HG02840 (cell line): ENCODE measurements around the gene TMPRSS4.

Experiments used
- ATAC-seq: cut with Tn5 transposase; IDR thresholded peaks from one replicate; pipeline ENCODE4 v1.9.1; 2021; ENCODE audit warnings: mild to moderate bottlenecking, moderate library complexity, moderate number of reproducible peaks; ENCODE audit not compliant: unreplicated experiment, low FRiP score

TMPRSS4 gene

DNA sequence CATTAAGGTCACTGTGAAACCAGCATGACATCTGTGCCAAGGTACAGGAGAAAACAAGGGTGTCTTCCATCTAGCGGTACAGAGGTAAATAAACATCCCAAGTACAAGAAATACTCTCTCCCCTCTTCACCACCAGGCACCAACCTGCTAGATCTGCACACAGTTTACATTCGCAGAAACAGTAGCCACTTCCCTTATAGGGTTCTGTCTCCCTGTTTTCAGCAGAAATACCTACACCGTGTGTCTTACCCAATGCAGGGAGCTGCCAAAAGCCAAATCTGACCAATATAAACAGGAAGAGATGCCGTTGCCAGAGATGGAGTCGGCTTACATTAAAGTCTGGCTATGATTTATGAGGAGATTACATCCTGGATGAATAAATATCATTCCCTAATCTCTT lies 74.6 kb downstream of the TMPRSS4 start:
- no peak for ATAC-seq

DNA sequence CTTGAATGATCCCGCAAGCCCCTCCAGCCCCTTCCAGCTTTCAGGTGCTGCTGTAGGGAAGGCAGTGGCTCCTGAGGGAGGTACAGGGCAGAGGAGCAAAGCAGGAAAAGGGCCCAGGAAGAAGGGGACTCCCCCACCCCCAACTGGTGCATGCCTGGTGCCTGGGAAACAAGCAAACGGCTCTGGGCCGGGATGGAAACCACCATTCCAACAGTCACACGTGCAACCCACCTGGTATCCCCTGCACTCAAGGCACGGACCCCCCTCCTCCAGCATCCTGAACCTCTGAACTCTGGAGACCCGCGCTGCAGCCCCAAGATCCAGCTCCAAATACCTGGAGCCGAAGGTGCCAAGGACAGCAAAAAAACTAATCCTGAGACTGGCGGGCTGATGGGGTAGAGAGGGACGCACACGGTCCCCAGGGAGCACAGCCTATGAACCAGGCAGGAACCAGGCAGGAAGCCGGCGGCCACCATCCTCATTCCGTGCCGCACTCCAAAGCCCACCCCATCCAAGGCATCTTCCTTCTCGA lies 75.2 kb downstream of the TMPRSS4 start:
- ATAC-seq = no peak

DNA sequence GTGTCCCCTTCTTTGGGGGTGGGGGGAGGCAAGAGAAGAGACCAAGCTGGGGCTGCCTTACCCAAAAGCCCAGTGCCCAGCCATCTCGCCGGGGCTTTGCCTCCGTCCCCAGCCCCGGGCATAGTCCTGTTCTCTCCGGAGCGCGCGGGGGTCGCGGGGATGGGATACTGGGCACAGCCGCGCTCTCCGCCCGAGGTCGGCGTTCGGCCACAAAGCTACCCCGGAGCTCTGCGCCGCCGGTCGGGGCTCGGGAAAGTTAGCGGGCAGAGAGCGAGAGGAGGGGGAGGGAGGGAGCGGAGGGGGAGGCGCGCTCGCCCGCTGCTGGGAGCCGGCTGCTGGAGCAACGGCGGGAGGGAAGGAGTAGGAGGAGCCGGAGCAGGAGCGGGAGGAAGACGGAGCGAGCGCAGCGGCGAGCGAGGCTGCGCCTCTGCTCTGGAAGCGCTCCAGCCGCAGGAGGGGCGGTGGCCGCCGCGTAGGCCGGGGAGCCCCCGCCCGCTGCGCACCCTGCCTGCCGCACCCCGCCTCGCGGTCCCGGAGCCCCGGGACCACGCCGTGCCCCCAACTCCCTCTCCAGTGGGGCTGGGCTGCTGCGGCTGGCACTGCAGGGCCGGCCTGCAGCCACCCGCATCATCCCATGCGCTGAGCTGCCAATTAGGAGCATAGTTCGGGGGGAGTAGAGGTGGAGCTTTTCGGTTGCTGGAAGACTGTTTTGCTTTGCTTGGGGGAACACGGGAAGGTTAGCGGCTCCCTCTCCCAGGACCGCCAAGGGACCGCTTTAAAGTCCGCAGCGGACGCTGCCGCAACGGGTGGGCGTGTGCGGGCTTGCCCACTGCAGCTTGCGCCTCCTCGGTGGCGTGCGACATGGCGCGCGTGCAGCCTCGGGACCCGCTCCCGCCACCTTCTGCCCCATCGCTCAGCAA lies 75.9 kb downstream of the TMPRSS4 start, which contains the start of gene SCN4B:
SCN4B (minus strand) TSS at position 272 of the 920 bp plus-strand sequence; CDS start at position 122, 150 bp downstream.
- ATAC-seq = no peak

DNA sequence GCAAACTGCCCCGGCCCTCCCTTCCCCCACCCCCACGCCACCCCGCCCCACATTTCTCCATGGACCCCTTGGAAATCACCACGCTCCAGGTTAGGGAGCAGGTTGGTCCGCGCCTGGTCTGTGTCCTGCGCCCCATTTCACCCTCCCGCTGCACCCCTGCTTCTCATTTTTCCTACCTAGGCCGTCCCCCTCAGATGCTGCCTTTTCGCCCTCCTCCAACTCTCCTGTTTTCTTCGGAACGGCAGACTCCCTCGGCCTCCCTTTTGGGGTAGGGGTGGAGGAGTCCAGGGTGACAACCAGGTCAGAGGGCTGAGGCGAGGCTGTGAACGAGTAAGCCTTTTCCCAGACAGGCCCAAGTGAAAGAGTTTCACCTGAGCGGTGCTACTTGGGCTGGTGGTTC lies 76.6 kb downstream of the TMPRSS4 start:
- no peak for ATAC-seq

DNA sequence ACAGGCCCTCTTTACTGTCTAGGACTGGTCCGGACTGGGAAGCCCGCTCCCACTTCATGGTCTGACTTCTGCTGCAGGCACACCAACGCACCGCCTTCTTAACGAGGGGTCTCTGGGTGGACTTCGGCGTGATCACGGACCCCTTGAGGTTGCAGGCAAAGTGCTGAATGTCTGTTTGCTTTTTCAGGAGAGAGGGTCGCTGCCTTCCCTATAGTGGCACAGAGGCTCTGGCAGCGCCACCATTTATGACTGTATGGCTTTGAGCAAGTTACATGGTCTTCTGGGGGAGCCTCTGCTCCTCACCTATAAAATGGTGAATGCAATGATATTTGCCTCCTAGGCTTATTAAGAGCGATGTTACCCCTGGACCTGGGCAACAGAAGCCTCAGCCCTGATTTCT lies 77.1 kb downstream of the TMPRSS4 start:
- ATAC-seq = no peak

DNA sequence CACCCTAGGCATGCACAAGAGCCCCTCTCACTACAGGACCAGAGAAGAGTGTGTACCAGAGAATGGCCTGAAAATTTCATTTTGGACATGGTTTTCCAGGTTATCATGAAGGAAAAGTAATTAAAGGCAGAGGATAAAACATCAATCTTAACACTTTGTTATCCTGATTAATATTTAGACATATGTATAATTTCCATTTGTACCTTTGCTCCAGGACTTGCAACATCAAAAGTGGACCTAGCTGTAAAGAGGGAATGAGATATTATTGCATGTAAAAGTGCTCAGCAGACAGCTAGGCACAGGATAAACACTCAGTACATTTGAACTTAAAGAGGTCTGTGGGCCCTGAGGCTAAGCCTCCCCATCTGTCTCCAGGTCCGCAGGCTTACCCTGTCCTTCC lies 77.8 kb downstream of the TMPRSS4 start:
- no peak for ATAC-seq

DNA sequence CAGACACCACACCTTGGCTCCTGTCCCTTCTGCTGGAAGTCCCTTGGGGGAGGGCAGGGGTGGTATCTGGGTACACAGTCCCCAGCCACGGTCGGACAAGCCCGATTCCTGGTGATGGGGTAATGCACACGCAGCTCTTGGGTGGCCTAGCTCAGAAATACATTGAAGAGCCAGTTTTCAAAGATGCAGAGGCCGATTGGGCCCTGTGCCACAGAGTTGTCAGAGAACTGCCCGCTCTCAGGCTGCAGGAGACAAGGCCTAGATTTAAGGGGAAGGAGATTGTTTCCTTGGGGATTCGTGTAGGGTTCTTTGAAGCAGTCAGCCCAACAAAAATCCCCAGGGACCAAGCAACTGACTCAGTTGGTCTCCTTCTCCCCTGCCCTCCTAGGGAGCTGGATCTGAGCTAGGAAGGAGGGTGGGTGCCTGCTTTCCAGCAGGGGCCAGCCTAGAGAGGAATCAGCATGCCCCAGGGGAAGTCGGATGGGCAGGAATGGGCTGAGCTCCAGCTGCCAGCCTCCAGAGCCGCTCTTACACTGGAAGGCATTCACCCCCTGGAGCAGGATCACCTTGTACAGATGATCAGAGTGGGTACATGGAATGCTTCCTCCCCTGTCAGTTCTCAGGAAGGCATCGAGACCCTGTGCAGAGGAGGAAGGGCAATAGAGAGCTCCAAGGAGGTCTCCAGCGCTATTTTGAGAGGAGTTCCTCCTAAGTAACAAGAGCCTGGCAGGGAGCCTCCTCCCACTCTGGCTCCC lies 79.1 kb downstream of the TMPRSS4 start:
- no peak for ATAC-seq

DNA sequence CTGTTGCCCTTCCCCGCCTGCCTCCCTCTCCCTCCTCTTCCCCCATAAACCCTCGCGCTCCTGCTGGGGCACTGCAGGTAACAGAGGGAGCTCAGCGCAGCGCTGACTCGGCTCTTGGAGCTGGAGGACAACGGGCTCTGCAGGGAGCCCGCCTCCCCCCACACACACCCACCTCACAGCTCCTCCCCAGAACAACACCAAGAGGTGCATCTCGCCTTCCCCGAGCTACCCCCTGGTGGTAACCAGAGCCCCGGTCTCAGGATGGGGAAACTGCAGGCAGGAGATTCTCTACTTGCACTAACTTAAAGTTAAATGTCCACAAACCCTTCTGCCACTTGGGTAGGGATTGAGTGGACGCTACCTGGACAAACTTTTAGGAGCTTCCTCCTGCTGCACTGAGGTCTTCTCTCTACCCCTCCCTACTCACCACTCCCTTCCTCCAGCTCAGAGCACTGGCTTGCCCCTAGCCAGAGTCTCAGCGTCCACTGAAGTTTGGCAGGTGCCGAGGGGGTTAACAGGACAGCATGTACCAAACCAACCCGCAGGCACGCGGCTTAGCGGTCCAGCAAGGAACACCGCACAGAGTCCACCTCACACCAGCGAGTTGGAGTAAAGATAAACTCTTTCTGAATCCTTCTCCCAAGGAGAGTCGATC lies 79.8 kb downstream of the TMPRSS4 start:
- ATAC-seq = no peak

DNA sequence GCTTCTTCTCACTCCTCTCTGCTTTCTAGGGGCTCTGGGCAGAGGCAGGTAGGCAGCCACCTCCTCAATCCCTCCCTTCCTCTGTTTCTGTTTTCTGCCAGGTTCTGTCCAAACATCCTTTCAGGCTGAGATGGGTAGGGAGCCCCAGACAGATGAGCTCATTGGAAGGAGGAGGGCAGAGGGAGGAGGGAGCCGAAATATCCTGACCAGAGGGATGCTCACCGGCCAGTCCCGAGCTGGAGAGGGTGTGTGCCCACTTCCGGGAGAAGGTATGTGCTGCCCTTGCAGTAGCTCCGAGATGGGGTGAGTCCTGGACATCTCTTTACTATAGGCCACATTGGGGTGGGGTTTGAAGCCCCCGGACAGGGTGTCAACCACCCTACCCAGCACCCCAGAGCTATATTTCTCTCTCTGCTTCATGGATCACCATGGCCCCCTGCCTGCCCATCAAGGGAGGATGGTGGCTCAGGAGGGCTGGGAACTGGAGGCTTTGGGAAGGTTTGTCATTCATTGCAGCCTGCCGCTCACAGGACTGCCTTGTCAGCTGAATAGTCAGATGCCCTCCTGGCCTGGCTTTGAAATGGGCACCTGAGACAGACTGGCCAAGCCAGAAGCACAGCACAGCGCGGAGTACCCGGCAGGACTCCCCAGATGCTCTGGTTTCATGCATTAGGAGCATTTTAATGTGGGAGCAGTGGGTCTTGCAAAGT lies 80.5 kb downstream of the TMPRSS4 start:
- ATAC-seq = no peak

DNA sequence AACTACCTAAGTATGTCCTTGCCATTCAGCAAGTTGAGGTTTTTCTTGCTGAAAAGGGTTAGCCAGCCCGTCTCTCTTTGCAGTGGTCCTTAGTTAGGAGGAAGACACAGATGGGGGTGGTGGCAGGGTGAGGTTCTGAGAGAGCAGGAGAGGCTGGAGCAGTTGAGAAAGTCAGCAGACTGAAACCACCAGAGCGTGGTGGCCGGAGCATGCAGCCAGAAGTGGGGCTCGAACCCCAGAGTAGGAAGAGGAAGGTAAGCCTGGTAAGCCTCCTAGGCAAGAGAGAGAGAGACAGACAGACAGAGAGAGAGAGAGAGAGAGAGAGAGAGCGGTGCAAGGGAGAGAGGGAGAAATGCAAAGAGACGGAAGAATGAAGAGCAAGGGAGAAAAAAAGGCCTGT lies 84.9 kb downstream of the TMPRSS4 start:
- ATAC-seq = no peak

DNA sequence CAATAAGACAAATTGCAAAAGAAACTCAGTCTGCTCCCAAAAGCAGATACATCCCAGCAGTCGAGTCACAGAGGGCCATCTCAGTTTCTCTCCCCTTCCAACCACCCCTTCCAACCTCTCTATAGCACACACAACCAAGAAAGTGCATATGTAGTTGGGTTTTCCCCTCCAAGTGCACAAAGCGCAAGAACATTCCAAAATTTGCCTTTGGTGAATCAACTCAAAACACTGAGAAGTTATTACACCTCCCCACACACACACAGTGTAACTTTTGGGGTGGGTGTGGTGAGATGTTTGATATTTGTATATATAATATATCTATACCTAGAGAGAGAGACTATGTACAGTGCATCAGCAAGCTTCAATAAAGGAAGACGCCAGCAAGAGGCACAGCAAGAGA lies 86.0 kb downstream of the TMPRSS4 start:
- ATAC-seq = no peak

DNA sequence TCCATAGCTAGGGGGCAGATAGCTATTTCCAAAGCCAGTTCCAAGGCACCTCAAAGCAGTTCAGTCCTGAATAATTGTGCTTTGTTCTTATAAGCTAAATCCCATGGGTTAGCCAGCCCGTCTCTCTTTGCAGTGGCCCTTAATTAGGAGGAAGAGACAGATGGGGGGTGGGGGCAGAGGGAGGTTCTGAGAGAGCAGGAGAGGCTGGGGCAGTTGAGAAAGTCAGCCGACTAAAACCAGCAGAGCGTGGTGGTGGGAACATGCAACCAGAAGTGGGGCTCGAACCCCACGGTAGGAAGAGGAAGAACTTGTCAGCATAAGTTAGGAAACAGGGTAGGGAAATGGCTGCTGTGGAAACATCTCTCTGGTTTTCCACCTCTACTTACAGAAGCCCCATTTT lies 86.6 kb downstream of the TMPRSS4 start:
- no peak for ATAC-seq

DNA sequence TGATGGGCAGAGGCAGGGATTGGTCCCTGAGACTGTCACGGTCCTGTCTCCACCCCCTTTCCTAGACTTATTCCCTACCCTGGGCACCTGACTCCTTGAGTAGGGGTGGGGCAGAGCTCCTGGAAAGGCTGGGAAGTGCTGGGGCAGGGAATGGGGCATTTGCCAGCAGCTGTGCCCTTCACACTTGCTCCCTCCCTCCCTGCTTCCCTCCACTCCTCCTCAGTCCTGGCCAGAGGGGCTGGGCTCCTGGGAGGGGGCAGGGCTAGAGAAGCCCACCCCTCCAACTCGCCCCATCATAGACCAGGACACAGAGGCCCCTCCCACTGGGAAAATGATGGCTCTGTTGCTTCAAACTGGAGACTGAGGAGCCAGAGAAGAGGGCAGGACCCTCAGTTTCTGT lies 88.0 kb downstream of the TMPRSS4 start:
- no peak for ATAC-seq

DNA sequence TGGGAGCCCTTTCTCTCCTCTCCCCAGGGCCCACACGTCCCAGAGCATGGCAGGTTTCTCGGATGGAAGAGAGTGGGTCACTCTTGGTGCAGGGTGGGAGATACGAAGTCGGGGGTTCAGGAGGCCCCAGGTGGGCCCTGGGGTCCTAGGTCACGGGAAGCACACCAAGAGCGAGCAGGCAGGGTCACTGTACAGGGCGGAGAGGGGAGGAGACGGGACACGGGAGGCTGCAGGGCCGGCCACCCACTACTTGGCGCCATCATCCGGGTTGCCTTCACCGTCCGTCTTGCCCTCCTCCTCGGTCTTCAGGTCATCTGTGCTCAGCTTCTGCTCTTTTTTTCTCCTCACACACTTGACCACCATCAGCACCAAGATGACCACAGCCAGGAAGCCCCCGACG lies 89.8 kb downstream of the TMPRSS4 start:
- no peak for ATAC-seq

DNA sequence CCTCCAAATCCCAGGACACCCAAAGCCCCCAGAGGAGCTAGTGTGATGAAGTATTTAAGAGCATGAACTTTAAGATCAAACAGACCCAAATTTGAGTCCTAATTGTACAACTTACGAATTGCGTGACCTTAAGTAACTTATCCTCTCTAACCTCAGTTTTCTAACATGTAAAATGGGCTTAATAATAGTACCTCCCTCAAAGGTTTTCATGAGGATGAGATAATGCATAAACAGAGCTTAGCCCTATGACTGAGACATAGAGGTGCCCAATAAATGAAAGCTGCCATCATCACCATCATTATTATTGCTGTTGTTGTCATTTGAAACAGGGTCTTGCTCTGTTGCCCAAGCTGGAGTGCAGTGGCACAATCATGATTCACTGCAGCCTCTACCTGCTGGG lies 90.4 kb downstream of the TMPRSS4 start:
- no peak for ATAC-seq

DNA sequence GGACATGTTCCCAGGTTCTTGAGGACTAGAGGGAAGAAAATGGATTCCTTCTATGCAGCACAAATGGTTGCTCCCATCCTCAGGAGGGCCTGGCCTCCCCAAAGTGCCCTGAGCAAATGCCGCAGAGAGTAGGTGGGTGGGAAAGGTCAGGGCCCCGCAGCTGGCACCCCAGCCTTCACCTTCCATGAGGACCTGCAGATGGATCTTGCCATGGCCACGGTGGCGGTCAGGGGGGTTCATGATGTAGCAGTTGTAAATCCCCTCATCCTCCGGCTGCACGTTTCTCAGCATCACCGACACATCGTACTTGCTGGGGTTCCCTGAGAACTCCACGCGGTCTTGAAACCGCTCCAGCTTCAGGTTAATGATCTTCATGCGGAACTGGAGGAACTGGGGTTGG lies 91.0 kb downstream of the TMPRSS4 start:
- no peak for ATAC-seq

DNA sequence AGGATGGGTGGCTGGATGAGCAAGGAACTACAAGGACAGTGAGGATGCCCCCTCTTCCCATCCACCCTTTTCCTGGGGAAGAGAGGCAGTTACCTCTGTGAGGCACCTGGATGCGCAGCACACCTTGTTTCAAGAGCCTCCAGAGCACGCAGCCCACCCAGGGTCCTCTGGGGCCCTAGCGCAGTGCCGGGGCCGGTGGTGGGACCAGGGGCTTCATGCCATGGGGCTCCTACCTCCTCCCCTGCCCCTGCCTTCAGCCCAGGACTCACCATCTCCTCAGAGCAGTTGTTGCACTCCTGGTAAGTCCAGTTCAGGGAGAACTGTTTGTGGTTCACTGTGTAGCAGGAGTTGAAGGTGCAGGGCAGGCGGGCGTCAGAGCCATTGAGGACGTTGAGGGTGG lies 91.4 kb downstream of the TMPRSS4 start:
- no peak for ATAC-seq

DNA sequence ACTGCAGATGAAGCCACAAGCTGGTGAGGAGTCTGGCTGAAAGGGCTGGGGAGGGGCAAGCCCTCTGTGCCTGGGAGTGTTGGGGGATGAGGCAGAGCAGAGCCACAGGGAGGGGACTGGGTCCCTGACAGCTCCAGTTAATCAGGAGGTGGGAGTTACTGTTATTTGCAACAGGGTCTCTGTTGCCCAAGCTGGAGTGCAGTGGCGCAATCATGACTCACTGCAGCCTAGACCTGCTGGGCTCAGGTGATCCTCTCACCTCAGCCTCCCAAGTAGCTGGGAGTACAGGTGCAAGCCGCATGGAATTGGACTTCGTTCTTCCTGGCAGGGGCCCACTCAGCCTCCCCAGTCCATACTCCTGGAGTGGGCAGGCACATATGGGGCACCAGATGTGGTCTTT lies 91.9 kb downstream of the TMPRSS4 start:
- no peak for ATAC-seq

DNA sequence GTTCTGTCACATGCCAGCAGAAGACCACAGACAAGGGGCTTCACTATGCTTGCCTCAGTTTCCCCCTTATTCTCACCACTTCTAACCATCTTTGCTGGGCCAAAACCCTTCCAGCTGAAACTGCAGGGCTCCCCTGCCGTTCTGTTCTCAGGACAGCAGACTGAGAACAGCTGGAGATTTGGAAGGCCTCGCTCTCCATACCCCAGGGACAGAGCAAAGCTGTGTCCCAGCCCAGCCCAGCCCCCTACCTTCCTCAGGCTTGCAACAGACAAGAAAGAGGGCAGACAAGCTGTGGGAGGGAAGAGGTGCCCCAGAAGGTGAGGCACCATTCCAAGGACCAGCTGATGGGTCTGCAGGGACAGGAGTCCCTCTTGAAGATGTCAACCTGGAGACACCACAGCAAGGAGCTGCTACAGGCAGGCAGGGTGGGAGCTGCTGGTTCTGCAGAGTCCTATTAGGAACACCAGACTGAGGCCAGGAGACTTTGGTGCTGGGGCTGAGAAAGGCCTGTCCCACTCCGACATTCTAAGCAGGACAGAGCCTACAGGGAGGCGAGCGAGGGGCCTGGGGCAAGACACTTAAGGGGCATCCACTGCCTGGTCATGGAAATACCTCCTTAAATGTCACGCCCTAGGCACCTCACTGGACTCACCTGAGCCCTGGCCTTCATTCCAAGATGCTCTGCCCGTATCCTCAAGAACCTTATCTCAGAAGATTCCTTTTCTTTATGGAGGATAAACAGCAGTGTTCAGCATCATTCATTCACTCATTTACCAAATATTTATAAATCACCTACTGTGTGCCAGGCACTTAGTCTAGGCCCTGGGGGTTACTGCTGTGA lies 92.6 kb downstream of the TMPRSS4 start:
- no peak for ATAC-seq
